ENCODE measurements around the gene CD81.

Gene CD81

DNA sequence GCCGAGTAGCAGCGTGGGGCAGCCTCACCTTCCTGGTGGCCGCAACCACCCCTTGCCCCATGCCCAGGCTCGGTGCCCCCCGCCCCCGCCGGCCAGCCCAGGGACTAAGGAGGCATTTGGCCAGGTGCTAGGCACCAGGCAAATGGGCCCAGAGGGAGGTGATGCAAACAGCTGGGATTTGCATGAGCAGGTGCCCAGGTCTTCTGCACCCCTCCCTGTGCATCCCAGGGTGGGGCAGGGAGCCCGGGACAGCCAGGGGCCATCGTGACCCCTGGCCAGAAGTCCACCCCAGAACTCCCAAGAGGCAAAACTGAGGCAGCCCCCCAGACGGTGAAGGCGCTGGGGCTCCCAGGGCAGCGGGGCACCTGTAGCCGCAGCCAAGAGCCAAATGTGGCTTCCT lies 49.1 kb downstream of the CD81 start:
- H3K9me3 Mint-ChIP-seq, result no peaks in the 10 kb centered on the region
- no peaks in the 10 kb centered on the region for H3K4me1 Mint-ChIP-seq (ENCODE audit: low read depth)
- no peak overlapping the region for H3K4me3 Mint-ChIP-seq
- H3K27ac Mint-ChIP-seq, result no peak overlapping the region
- intact Hi-C loops (cut with micrococcal nuclease), result no loop called here
- peaks cover 33% of the 10 kb centered on the region for H3K27me3 Mint-ChIP-seq
- H3K36me3 Mint-ChIP-seq (ENCODE audit: low read depth), result no peaks in the 10 kb centered on the region

DNA sequence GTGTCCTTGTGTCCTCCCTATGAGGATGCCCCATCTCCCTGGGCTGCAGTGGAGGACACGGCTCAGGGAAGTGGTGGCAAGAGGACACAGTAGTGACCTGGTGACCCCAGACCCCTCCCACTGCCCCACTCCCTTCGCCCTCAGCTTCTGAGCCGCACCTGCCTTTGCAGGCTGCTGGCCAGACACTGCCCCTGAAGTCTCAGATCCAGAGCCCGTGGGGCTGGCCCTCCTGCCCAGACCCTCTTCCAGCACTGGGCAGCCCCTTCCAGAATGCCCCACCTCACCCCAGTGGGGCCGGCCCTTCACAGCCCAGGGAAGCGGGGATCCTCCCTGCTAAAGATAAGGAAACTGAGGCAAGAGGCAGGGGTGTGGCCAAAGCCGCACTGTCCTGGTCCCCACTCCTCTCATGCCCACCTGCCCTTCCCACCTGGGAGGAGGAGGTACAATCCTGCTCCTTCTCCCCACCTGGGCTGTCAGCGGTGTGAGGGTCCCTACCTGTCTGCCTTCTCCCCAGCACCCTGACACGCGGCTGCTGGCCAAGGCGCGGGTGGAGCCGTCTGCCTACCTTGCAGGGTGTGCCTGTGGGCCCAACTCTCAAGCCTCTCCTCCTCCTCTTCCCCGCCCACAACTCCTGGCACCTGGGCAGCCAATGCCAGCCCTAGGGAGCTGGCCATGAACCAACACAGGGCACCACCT lies 49.9 kb downstream of the CD81 start:
- Mint-ChIP-seq H3K36me3 (ENCODE audit: low read depth) (no peaks in the 10 kb centered on the region), H3K4me1 (ENCODE audit: low read depth) (no peaks in the 10 kb centered on the region), H3K27me3 (peaks cover 35% of the 10 kb centered on the region), H3K4me3 (no peak overlapping the region), H3K9me3 (no peaks in the 10 kb centered on the region), H3K27ac (no peak overlapping the region)
- intact Hi-C loops (cut with micrococcal nuclease), result no loop called here

DNA sequence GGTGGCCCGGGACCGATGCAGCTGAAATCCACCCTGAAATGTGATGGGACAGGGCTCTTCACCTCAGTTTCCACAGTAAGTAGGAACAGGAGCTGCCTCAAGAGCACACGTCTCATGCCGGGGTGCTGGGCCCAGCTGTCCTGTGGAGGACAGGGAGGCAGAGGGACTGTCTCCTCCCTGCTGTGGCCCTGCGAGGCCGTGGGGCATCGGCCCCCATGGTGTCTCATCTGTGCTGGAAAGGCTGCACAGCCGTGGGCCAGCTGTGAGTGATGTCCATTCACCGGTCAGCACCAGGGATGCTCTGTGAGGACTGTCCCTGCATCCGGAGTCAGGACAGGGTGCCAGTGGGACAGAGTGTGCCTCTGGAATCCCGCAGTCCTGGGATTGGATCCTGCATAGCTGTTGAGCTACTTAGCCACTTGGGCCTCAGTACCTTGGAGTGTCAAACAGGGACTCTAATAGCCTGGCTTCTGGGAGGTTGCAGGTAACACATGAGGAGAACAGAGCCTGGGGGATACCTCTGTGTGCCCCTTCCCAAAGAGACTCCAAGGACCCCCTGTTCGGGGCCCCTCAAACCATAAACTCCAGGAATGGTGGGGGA lies 50.7 kb downstream of the CD81 start:
- Mint-ChIP-seq H3K4me1 (ENCODE audit: low read depth) (no peaks in the 10 kb centered on the region), H3K4me3 (no peak overlapping the region), H3K27me3 (peaks cover 30% of the 10 kb centered on the region), H3K36me3 (ENCODE audit: low read depth) (no peaks in the 10 kb centered on the region), H3K9me3 (no peaks in the 10 kb centered on the region), H3K27ac (no peak overlapping the region)
- intact Hi-C loops (cut with micrococcal nuclease), result loop anchor here (1.0 kb wide), 2 partner anchors 103 to 460 kb away; no protein-coding TSS in a partner anchor

DNA sequence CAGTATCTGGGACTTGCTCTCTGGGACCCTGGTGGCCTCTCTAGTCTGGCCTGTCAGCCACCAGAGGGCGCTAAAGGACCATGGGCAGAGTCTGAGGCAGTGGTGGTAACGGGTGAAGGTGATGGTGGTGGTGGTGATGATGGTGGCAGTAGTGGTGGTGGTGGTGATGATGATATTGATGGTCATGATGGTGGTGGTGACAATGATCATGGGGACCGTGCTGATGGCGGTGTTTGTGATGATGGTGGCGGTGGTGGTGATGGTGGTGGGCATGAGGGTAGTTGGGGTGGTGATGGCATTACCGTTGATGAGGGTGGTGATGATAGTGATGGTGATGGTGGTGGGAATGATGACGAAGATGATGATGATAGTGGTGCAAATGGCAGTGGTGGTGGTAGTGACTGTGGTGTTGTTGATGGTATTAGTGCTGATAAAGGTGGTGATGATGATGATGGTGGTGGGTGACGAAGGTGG lies 51.2 kb downstream of the CD81 start:
- intact Hi-C loops (cut with micrococcal nuclease), result loop anchor here (1.0 kb wide), 2 partner anchors 103 to 460 kb away; no protein-coding TSS in a partner anchor
- Mint-ChIP-seq H3K4me1 (ENCODE audit: low read depth) (no peaks in the 10 kb centered on the region), H3K36me3 (ENCODE audit: low read depth) (no peaks in the 10 kb centered on the region), H3K9me3 (no peaks in the 10 kb centered on the region), H3K27me3 (peaks cover 25% of the 10 kb centered on the region), H3K4me3 (no peak overlapping the region), H3K27ac (no peak overlapping the region)

DNA sequence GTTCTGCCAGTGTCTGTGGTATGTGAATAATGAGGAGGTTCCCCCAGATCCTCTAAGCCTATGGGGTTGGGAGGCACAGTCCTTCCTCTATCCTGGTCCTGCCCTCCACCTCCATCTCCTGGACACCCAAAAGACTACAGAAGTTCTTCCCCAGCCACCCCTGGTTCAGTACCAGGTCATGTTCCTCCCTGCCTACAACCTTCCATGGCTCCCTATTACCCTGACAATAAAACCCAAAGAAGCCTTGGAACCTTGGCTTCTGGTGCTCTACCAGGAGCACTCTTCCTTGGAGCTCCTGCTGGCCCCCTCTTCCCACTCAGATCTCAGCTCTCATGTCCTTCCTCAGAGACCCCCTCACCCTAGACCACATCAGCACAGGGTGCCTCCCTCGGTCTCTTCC lies 54.3 kb downstream of the CD81 start:
- H3K27ac Mint-ChIP-seq, result no peak overlapping the region
- no peaks in the 10 kb centered on the region for H3K9me3 Mint-ChIP-seq
- peaks cover 17% of the 10 kb centered on the region for H3K27me3 Mint-ChIP-seq
- no peaks in the 10 kb centered on the region for H3K4me1 Mint-ChIP-seq (ENCODE audit: low read depth)
- H3K36me3 Mint-ChIP-seq (ENCODE audit: low read depth), result no peaks in the 10 kb centered on the region
- no peak overlapping the region for H3K4me3 Mint-ChIP-seq
- intact Hi-C loops (cut with micrococcal nuclease), result no loop called here

DNA sequence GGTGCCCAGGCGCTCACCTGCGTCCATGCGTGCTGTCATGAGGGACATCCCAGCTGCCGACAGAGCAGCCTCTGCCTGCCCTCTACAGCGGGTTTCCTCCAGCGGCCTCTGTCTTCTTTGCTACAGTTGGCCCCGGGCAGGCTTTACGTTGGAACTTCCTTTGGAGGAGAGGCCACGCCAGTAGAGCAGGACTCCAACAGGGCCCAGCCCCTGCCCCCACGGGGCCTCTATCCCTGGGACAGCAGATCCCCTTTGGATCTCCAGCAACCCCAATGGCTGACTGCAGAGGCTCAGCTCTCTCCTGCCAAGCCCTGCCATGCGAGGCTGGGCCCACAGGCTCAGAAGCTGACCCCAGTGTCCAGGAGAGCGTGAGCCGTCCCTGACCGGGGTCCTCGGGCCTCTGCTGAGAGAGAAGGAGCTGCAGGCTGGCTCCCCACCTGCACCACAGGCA lies 55.1 kb downstream of the CD81 start:
- Mint-ChIP-seq H3K27me3 (peaks cover 20% of the 10 kb centered on the region), H3K4me3 (no peak overlapping the region), H3K9me3 (no peaks in the 10 kb centered on the region), H3K4me1 (ENCODE audit: low read depth) (no peaks in the 10 kb centered on the region), H3K36me3 (ENCODE audit: low read depth) (no peaks in the 10 kb centered on the region), H3K27ac (no peak overlapping the region)
- intact Hi-C loops (cut with micrococcal nuclease), result no loop called here

DNA sequence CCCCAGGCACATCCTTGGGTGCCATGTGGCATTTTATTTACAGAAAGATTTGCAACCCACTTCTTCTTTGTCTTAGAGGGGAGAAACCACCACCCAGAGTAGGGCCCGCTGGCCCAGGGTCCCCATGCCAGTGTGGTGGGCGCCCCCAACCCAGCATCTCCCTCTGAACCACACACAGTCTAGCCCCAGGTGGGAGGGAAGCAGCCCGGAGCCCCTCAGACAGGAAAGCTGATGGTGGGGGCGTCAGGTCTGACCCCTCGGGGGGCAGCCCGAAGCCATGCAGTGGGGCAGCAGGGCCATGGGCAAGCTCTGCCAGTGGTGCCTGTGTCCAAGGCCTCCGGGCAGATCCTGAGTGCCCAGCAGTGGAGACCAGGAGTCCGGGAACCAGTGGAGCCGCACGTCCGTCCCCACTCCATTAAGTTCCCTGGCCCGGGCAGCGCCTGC lies 55.5 kb downstream of the CD81 start:
- no peak overlapping the region for H3K4me3 Mint-ChIP-seq
- intact Hi-C loops (cut with micrococcal nuclease), result no loop called here
- no peak overlapping the region for H3K27ac Mint-ChIP-seq
- H3K27me3 Mint-ChIP-seq, result peaks cover 21% of the 10 kb centered on the region
- no peaks in the 10 kb centered on the region for H3K36me3 Mint-ChIP-seq (ENCODE audit: low read depth)
- H3K9me3 Mint-ChIP-seq, result no peaks in the 10 kb centered on the region
- no peaks in the 10 kb centered on the region for H3K4me1 Mint-ChIP-seq (ENCODE audit: low read depth)

DNA sequence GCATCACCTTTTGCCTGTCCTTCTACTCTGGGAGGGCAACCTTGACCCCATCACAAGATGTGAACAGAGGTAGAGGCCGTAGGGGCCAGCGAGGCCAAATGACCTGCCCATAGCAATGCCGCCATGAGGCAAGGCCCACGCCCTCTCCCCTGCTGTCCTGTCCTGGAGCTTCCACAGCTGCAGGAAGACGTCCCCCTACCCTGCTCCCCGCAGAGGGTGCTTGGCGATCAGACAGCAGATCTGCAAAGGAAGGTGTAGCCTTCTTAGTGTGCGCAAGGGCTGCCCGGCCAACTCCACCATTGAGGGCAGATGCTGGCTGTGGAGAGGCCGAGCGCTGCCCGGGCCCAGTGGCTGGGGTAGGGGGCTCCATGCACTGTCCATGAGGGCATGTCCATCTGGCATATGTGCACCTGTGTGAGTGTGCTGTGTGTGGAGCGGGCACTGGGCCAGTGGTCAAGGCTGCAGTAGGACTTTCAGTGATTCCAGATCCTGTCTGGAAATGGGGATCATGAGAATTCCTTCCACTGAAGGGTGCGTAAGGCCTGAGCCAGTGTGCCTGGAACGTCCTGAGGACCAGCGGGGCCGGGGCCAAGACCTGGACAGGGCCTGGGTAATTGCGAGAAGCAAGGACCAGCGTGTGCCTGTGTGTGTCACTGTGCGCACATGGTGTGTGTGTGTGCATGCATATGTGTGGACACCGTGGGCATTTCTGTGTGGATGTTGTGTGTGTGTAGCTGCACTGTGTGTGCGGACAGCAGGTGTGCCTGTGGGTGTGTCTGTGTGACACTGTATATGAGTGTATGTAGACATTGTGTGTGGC lies 56.2 kb downstream of the CD81 start:
- H3K27me3 Mint-ChIP-seq, result peaks cover 26% of the 10 kb centered on the region
- H3K4me3 Mint-ChIP-seq, result no peak overlapping the region
- H3K9me3 Mint-ChIP-seq, result no peaks in the 10 kb centered on the region
- H3K27ac Mint-ChIP-seq, result no peak overlapping the region
- no peaks in the 10 kb centered on the region for H3K4me1 Mint-ChIP-seq (ENCODE audit: low read depth)
- intact Hi-C loops (cut with micrococcal nuclease), result no loop called here
- no peaks in the 10 kb centered on the region for H3K36me3 Mint-ChIP-seq (ENCODE audit: low read depth)

DNA sequence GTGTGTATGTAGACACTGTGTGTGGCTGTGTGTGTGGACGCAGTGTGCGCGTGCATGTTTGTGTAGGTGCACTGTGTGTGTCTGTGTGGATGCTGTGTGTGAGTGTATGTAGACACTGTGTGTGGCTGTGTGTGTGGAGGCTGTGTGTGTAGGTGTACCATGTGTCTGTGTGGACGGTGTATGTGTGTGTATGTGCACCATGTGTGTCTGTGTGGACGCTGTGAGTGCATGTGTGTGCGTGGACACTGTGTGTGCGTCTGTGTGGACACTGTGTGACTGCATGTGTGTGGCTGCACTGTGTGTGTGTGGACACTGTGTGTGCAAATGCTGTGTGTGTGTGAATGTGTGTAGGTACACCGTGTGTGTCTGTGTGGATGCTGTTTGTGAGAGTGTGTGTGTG lies 56.9 kb downstream of the CD81 start:
- Mint-ChIP-seq H3K36me3 (ENCODE audit: low read depth) (no peaks in the 10 kb centered on the region), H3K27me3 (peaks cover 33% of the 10 kb centered on the region), H3K4me3 (no peak overlapping the region), H3K27ac (no peak overlapping the region), H3K4me1 (ENCODE audit: low read depth) (no peaks in the 10 kb centered on the region), H3K9me3 (no peaks in the 10 kb centered on the region)
- intact Hi-C loops (cut with micrococcal nuclease), result no loop called here

DNA sequence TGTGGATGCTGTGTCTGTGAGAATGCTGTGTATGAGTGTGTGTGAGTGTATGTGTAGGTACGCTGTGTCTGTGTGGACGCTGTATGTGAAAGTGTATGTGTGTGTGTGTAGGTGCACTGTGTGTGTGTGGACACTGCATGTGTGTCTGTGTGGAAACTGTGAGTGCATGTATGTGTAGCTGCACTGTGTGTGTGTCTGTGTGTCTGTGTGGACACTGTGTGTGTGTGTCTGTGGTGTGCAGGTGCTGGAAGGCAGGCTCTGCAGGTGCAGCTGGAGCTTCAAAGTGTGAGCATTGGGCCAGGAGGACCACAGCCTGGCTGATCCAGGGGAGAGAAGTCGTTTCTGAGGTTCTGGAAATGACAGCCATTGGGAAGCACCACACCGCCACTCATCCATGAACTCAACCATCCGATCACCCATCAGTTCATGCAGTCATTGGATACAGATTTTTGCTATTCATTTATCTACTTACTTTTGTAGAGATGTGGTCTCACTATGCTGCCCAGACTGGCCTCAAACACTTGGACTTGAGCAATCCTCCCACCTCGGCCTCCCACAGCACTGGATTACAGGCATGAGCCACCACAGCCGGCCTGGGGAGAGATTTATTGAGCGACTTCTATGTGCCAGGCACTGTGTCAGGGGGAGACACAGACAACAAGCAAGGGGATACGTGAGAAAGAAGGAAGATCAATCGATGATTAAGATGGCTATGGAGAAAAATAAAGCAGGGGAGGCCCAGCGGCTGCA lies 57.6 kb downstream of the CD81 start:
- H3K4me3 Mint-ChIP-seq, result no peak overlapping the region
- H3K9me3 Mint-ChIP-seq, result no peaks in the 10 kb centered on the region
- intact Hi-C loops (cut with micrococcal nuclease), result no loop called here
- no peak overlapping the region for H3K27ac Mint-ChIP-seq
- no peaks in the 10 kb centered on the region for H3K4me1 Mint-ChIP-seq (ENCODE audit: low read depth)
- H3K36me3 Mint-ChIP-seq (ENCODE audit: low read depth), result no peaks in the 10 kb centered on the region
- peaks cover 35% of the 10 kb centered on the region for H3K27me3 Mint-ChIP-seq

DNA sequence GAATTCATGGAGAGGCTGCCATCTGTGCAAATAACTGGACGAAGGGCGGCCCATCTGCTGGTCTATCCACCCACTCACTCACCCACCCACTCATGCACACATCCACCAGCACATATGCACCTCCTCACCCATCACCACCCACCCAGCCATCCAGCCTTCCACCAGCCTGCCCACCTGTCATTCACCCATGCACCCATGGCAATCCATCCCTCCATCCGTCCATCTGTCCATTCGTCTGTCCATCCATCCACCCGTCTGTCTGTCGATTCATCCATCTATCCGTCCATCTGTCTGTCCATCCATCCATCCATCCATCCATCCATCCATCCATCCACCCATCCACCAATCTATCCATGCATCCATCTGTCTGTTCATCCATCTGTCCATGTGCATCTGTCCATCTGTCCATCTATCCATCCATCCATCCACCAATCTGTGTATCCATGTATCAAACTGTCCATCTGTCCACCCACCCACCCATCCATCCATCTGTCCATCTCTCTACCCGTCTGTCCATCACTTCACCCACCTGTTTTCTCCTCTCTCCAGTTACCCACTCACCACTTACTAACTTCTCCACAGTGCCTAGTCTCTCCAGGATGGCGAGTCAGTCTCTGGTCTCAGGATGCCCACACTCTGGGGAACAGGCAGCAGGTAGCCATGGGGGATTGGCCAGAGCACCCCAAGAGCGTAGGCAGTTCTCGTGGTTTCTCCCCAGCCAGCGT lies 58.3 kb downstream of the CD81 start:
- H3K27ac Mint-ChIP-seq, result no peak overlapping the region
- no peaks in the 10 kb centered on the region for H3K9me3 Mint-ChIP-seq
- peaks cover 3% of the 10 kb centered on the region for H3K4me1 Mint-ChIP-seq (ENCODE audit: low read depth)
- H3K4me3 Mint-ChIP-seq, result no peak overlapping the region
- intact Hi-C loops (cut with micrococcal nuclease), result no loop called here
- H3K36me3 Mint-ChIP-seq (ENCODE audit: low read depth), result no peaks in the 10 kb centered on the region
- H3K27me3 Mint-ChIP-seq, result peaks cover 37% of the 10 kb centered on the region

DNA sequence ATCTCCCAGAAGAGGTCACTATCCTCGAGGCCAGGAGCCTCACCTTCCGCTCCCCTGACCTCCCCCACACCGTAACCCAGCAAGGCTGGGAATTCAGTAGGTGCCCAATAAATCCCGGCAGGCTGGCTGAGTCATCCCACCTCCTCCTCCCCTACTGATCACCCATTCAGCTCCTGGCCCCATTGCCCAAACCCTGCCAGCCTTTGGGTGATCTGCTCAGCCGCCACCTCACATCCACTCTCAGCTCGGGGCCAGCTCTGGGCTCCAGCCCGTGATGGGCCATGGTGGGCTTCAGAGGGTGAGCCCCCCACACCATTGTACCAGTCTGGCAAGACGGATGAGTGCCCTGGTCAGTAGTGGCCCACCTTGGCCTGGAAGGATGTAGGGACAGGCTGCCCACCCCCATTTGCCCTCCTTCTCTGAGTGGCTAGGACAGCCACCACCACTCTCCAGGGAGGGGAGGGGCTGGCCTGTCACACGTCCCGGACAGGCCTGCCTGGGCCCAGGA lies 59.0 kb downstream of the CD81 start:
- intact Hi-C loops (cut with micrococcal nuclease), result no loop called here
- no peaks in the 10 kb centered on the region for H3K9me3 Mint-ChIP-seq

DNA sequence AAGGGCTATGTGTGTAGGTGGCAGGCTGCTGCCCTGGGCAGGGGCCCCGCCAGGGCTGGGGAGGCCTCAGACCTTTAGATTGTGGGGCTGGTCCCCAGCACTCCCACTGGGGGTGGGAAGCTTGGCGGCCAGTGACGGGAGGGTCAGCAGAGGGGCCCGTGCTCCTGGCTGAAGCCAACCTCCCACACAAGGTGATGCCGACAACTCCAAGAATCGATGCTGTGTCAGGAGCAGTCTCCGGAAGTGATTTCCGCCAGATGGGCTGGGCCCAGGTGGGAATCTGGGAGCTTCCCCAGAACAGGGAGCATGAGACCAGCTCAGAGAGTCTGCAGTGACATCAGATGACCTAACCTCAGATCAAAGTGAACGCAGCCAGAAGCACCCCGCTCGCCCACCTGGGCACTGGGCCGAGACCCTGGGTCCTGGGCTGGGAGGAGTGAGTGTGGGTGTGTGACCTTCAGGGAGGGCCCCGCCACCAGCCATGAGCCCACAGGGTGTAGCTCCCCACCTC lies 59.5 kb downstream of the CD81 start:
- H3K4me3 Mint-ChIP-seq, result no peak overlapping the region
- H3K27me3 Mint-ChIP-seq, result peaks cover 37% of the 10 kb centered on the region
- intact Hi-C loops (cut with micrococcal nuclease), result no loop called here
- H3K9me3 Mint-ChIP-seq, result no peaks in the 10 kb centered on the region
- H3K4me1 Mint-ChIP-seq (ENCODE audit: low read depth), result peaks cover 14% of the 10 kb centered on the region
- no peak overlapping the region for H3K27ac Mint-ChIP-seq
- no peaks in the 10 kb centered on the region for H3K36me3 Mint-ChIP-seq (ENCODE audit: low read depth)

More for the DNA sequence above, 59.0 kb downstream of the CD81 start:
- H3K4me3 Mint-ChIP-seq, result no peak overlapping the region
- H3K27me3 Mint-ChIP-seq, result peaks cover 37% of the 10 kb centered on the region
- H3K27ac Mint-ChIP-seq, result no peak overlapping the region
- H3K36me3 Mint-ChIP-seq (ENCODE audit: low read depth), result no peaks in the 10 kb centered on the region
- H3K4me1 Mint-ChIP-seq (ENCODE audit: low read depth), result peaks cover 9% of the 10 kb centered on the region
